ENCODE measurements around the gene OSBPL10. TPM values are rescaled to one million over a fixed set of nuclear protein-coding genes. Genes with fewer than 3 reads are reported as not detected.

Gene OSBPL10
- total and polyA plus RNA-seq, 2 donors (not counting 1 experiment from before 2014, with no cell fraction given), result 88.5 to 310 TPM

GRCh38 chr3:31911124-31911523, 69.9 kb downstream of the OSBPL10 start:
- Histone ChIP-seq H3K79me2 (ENCODE audit: control insufficient read depth, insufficient read depth, low read length) (peaks cover 100% of the 10 kb centered on the region), H3K9me3 (ENCODE audit: control extremely low read depth in 1 of 3, control insufficient read depth in 2 of 3, insufficient read depth in 1 of 3, low read length in 2 of 3) (no peaks in the 10 kb centered on the region), H3K4me1 (ENCODE audit: control insufficient read depth in 2 of 2, insufficient read depth in 2 of 2, low read length in 2 of 2) (peaks cover 47 to 51% of the 10 kb centered on the region in 2 donors), H3K36me3 (replicated peaks in 1 of 2; ENCODE audit: control extremely low read depth in 1 of 2, control insufficient read depth in 1 of 2, extremely low read depth in 1 of 2, insufficient read depth in 2 of 2, low read length in 1 of 2) (peaks cover 0 to 16% of the 10 kb centered on the region in 2 experiments), H3K27me3 (replicated peaks in 1 of 4; ENCODE audit: control extremely low read depth in 1 of 4, control insufficient read depth in 3 of 4, insufficient read depth in 4 of 4, low read length in 3 of 4) (no peaks in the 10 kb centered on the region), H3K4me3 (ENCODE audit: control extremely low read depth in 1 of 5, extremely low read depth in 1 of 5, insufficient read depth in 1 of 5, low read depth in 2 of 5, low read length in 4 of 5) (no peak overlapping the region), H3K9ac (ENCODE audit: low read length) (no peak overlapping the region), H2AFZ (ENCODE audit: insufficient read depth, low read depth, low read length, poor library complexity, severe bottlenecking) (no peak overlapping the region), H3K27ac (ENCODE audit: low read length in 2 of 2) (no peak overlapping the region), H4K20me1 (ENCODE audit: control insufficient read depth, insufficient read depth, low read length, poor library complexity, severe bottlenecking) (peaks cover 49% of the 10 kb centered on the region), H3K4me2 (replicated peaks; ENCODE audit: low read depth, low read length, poor library complexity, severe bottlenecking) (peak overlapping the region; percentile 4)
- H3K27ac Mint-ChIP-seq, result no peak overlapping the region
- no CpG with 5 or more reads among the region's 3 CpGs for WGBS (ENCODE audit: insufficient coverage)
- ATAC-seq (ENCODE audit: low read depth) (no peak), DNase-seq (no peak)
- ChIA-PET POLR2A (interaction anchor here (0.6 kb wide), 1 partner anchor 29 kb away, joined by 4 read pairs; no protein-coding TSS in a partner anchor), CTCF (interaction anchor here (0.7 to 1.2 kb wide), 5 partner anchors 14 to 71 kb away, joined by 3 to 5 read pairs (median 3); no protein-coding TSS in a partner anchor)
- H3K9me3 Mint-ChIP-seq (ENCODE audit: insufficient read depth), result peaks cover 3% of the 10 kb centered on the region
- H3K4me1 Mint-ChIP-seq, result peaks cover 76% of the 10 kb centered on the region
- TF ChIP-seq CTCF (IDR thresholded peaks at IDR 0.05) (no peak), EZH2 (IDR thresholded peaks at IDR 0.05; ENCODE audit: borderline replicate concordance, insufficient read depth, low read depth, low read length, poor library complexity, severe bottlenecking) (no peak)
- no peak overlapping the region for H3K4me3 Mint-ChIP-seq
- intact Hi-C loops (cut with micrococcal nuclease), result loop anchor here (10.0 kb wide), 1 partner anchor 376 kb away; the partner anchor contains the start of gene STT3B
- H3K27me3 Mint-ChIP-seq, result no peaks in the 10 kb centered on the region

DNA sequence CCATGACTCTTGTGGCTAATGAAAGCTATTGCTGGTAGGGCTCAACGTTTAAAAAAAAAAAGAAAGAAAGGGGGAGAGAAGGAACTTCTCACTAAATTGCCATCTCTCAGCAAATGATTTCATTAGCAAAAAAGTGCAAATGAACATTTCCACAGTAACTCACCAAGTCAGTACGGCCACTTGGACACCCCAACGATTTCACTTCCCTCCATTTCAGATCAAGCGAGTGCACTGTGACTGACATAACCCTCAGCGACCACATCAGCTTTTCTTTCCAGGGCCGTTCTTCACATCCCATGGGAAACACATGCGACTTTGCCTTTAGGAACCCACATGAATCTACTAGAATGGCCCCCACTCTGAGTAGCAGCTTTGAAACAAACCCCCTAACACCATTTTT, 71.6 kb downstream of the OSBPL10 start:
- Mint-ChIP-seq H3K27ac (peak overlapping the region; percentile 81), H3K27me3 (no peaks in the 10 kb centered on the region), H3K4me3 (peak overlapping the region; percentile 68), H3K4me1 (peaks cover 84% of the 10 kb centered on the region), H3K9me3 (ENCODE audit: insufficient read depth) (no peaks in the 10 kb centered on the region)
- Histone ChIP-seq H2AFZ (ENCODE audit: insufficient read depth, low read depth, low read length, poor library complexity, severe bottlenecking) (no peak overlapping the region), H3K27me3 (replicated peaks in 1 of 4; ENCODE audit: control extremely low read depth in 1 of 4, control insufficient read depth in 3 of 4, insufficient read depth in 4 of 4, low read length in 3 of 4) (no peaks in the 10 kb centered on the region), H3K36me3 (replicated peaks in 1 of 2; ENCODE audit: control extremely low read depth in 1 of 2, control insufficient read depth in 1 of 2, extremely low read depth in 1 of 2, insufficient read depth in 2 of 2, low read length in 1 of 2) (peaks cover 0 to 11% of the 10 kb centered on the region in 2 experiments), H3K9ac (ENCODE audit: low read length) (no peak overlapping the region), H3K9me3 (ENCODE audit: control extremely low read depth in 1 of 3, control insufficient read depth in 2 of 3, insufficient read depth in 1 of 3, low read length in 2 of 3) (no peaks in the 10 kb centered on the region), H3K4me3 (ENCODE audit: control extremely low read depth in 1 of 5, extremely low read depth in 1 of 5, insufficient read depth in 1 of 5, low read depth in 2 of 5, low read length in 4 of 5) (no peak overlapping the region), H3K4me2 (replicated peaks; ENCODE audit: low read depth, low read length, poor library complexity, severe bottlenecking) (peak overlapping the region; percentile 27), H3K4me1 (ENCODE audit: control insufficient read depth in 2 of 2, insufficient read depth in 2 of 2, low read length in 2 of 2) (peaks cover 60 to 62% of the 10 kb centered on the region in 2 donors), H4K20me1 (ENCODE audit: control insufficient read depth, insufficient read depth, low read length, poor library complexity, severe bottlenecking) (peaks cover 55% of the 10 kb centered on the region), H3K79me2 (ENCODE audit: control insufficient read depth, insufficient read depth, low read length) (peaks cover 100% of the 10 kb centered on the region), H3K27ac (ENCODE audit: low read length in 2 of 2) (no peak overlapping the region)
- DNase-seq (no peak), ATAC-seq (ENCODE audit: low read depth) (no peak)
- 45% methylated on average over 6 of the region's 7 CpGs for WGBS (ENCODE audit: insufficient coverage)
- ChIA-PET CTCF (interaction anchor here (0.7 to 2.1 kb wide), 5 partner anchors 8 to 229 kb away, joined by 3 to 5 read pairs (median 3); no protein-coding TSS in a partner anchor), POLR2A (no interaction called here)
- TF ChIP-seq EZH2 (IDR thresholded peaks at IDR 0.05; ENCODE audit: borderline replicate concordance, insufficient read depth, low read depth, low read length, poor library complexity, severe bottlenecking), result no peak
- no peak for TF ChIP-seq CTCF (IDR thresholded peaks at IDR 0.05)
- intact Hi-C loops (cut with micrococcal nuclease), result no loop called here

Data from B cell (primary cell).